ENCODE measurements around the gene RTN4RL1. TPM values are rescaled to one million over a fixed set of nuclear protein-coding genes. Genes with fewer than 3 reads are reported as not detected.

The RTN4RL1 gene
- total and polyA plus RNA-seq, 9 of the 15 experiments (the other 6 are each of a cell fraction or from before 2014, with no cell fraction given): 0.04 to 0.06 (median 0.04) TPM; not detected in 5

- Histone ChIP-seq H3K79me2 (ENCODE audit: control insufficient read depth, insufficient read depth, low read length) (no peaks in the 10 kb centered on the region), H4K20me1 (replicated peaks; ENCODE audit: control insufficient read depth, insufficient read depth, low read length) (no peaks in the 10 kb centered on the region), H3K9me1 (ENCODE audit: control insufficient read depth, insufficient read depth, low read length) (no peaks in the 10 kb centered on the region), H3K9me3 (replicated peaks; ENCODE audit: control insufficient read depth, insufficient read depth, low read depth, low read length) (no peaks in the 10 kb centered on the region), H3K9ac (ENCODE audit: insufficient read depth in 1 of 2, low read depth in 2 of 2, low read length in 2 of 2) (no peak overlapping the region), H3K36me3 (ENCODE audit: control insufficient read depth, insufficient read depth, low read length) (no peaks in the 10 kb centered on the region), H2AFZ (ENCODE audit: low read depth, low read length) (no peak overlapping the region), H3K4me2 (ENCODE audit: insufficient read depth, low read length) (no peak overlapping the region), H3K4me3 (no peak overlapping the region), H3K27ac (ENCODE audit: extremely low read depth, low read depth, low read length) (no peak overlapping the region), H3K27me3 (ENCODE audit: control insufficient read depth in 2 of 2, insufficient read depth in 2 of 2, low read length in 2 of 2) (peaks cover 18 to 67% of the 10 kb centered on the region in 2 experiments; a peak in 4 of 5 replicates), H3K4me1 (replicated peaks in 1 of 2; ENCODE audit: control insufficient read depth in 2 of 2, insufficient read depth in 2 of 2, low read length in 2 of 2) (peaks cover 0 to 25% of the 10 kb centered on the region in 2 experiments; a peak in 1 of 5 replicates)
- no TSS peak for BruUV-seq (replicated peaks)
- 5% methylated on average over 19 of the region's 27 CpGs for WGBS (ENCODE audit: insufficient coverage, low coverage, missing lambda C conversion rate)
- CTCF ChIA-PET (ENCODE audit: low intra/inter-chr PET ratio): no interaction called here
- FAIRE-seq (no peak), ATAC-seq (no peak), DNase-seq (ENCODE audit: extremely low read depth in 1 of 4, low spot score in 3 of 4) (no peak)
- no peak for TF ChIP-seq MYBL2 (IDR thresholded peaks at IDR 0.05; ENCODE audit: low read depth)
- no peak for TF ChIP-seq MYBL2 (CRISPR knock-in tag; IDR thresholded peaks at IDR 0.05; ENCODE audit: borderline replicate concordance)
- TF ChIP-seq, protein P1, sequence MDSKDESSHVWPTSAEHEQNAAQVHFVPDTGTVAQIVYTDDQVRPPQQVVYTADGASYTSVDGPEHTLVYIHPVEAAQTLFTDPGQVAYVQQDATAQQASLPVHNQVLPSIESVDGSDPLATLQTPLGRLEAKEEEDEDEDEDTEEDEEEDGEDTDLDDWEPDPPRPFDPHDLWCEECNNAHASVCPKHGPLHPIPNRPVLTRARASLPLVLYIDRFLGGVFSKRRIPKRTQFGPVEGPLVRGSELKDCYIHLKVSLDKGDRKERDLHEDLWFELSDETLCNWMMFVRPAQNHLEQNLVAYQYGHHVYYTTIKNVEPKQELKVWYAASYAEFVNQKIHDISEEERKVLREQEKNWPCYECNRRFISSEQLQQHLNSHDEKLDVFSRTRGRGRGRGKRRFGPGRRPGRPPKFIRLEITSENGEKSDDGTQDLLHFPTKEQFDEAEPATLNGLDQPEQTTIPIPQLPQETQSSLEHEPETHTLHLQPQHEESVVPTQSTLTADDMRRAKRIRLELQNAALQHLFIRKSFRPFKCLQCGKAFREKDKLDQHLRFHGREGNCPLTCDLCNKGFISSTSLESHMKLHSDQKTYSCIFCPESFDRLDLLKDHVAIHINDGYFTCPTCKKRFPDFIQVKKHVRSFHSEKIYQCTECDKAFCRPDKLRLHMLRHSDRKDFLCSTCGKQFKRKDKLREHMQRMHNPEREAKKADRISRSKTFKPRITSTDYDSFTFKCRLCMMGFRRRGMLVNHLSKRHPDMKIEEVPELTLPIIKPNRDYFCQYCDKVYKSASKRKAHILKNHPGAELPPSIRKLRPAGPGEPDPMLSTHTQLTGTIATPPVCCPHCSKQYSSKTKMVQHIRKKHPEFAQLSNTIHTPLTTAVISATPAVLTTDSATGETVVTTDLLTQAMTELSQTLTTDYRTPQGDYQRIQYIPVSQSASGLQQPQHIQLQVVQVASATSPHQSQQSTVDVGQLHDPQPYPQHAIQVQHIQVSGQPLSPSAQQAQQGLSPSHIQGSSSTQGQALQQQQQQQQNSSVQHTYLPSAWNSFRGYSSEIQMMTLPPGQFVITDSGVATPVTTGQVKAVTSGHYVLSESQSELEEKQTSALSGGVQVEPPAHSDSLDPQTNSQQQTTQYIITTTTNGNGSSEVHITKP (IDR thresholded peaks at IDR 0.05; ENCODE audit: partially characterized antibody): no peak
- TF ChIP-seq ZC3H4 (CRISPR knock-in tag; IDR thresholded peaks at IDR 0.05; ENCODE audit: borderline replicate concordance): no peak
- TF ChIP-seq NR1H2 (CRISPR knock-in tag; IDR thresholded peaks at IDR 0.05): no peak
- TF ChIP-seq ESRRA (IDR thresholded peaks at IDR 0.05; ENCODE audit: borderline replicate concordance, low read depth): no peak
- no peak for TF ChIP-seq NELFE (IDR thresholded peaks at IDR 0.05; ENCODE audit: insufficient read depth, insufficient read length)
- no peak for TF ChIP-seq SP1 (CRISPR knock-in tag; IDR thresholded peaks at IDR 0.05)
- TF ChIP-seq RBM14 (IDR thresholded peaks at IDR 0.05; ENCODE audit: borderline replicate concordance, insufficient read depth, low read depth, low read length): no peak
- in situ Hi-C loops (cut with MboI): no loop called here
- POLR2A ChIA-PET: interaction anchor here (0.6 to 0.7 kb wide), 3 partner anchors 8 to 136 kb away, joined by 3 to 4 read pairs (median 3); no protein-coding TSS in a partner anchor
- intact Hi-C loops (cut with micrococcal nuclease): no loop called here
These were observed 84.9 kb downstream of the RTN4RL1 start for GRCh38 chr17:1939981-1940809.
